HUES64 (cell line): ENCODE measurements around the gene BANP.
"Not testable (repeated sequence)": the region's sequence is repeated elsewhere in the genome, so short reads cannot be mapped to it uniquely, and the experiment has no call there.

Source experiments
- H3K27ac ChIP-seq: 2 replicates; pipeline ENCODE4 v1.7.0; 2013; ENCODE audit warnings: low read depth, low read length, inconsistent platforms
- H3K27me3 ChIP-seq: 2 replicates; pipeline ENCODE4 v1.6.1; 2013; ENCODE audit warnings: mild to moderate bottlenecking, low read length; ENCODE audit not compliant: insufficient read depth
- H3K36me3 ChIP-seq: 2 replicates; pipeline ENCODE4 v1.6.1; 2013; ENCODE audit warnings: mild to moderate bottlenecking, low read length; ENCODE audit not compliant: insufficient read depth
- H3K4me1 ChIP-seq: 2 replicates; pipeline ENCODE4 v1.6.1; 2013; ENCODE audit warnings: mild to moderate bottlenecking, low read length, moderate library complexity; ENCODE audit not compliant: insufficient read depth
- H3K4me3 ChIP-seq: 2 replicates; pipeline ENCODE4 v1.5.1; 2013; ENCODE audit warnings: mild to moderate bottlenecking, low read length, moderate library complexity
- H3K9ac ChIP-seq: 2 replicates; pipeline ENCODE4 v1.6.1; 2013; ENCODE audit warnings: mild to moderate bottlenecking, low read depth, low read length
- H3K9me3 ChIP-seq: 2 replicates; pipeline ENCODE4 v1.6.1; 2013; ENCODE audit warnings: low read depth, low read length; ENCODE audit not compliant: insufficient read depth
- WGBS: fragments of 150-250, 120-280 bp; methylation state at CpG from one replicate; pipeline ENCODE4 v1.1.7; 2013; ENCODE audit warnings: missing lambda C conversion rate; 5-methylcytosine and 5-hydroxymethylcytosine counted together

BANP gene

DNA sequence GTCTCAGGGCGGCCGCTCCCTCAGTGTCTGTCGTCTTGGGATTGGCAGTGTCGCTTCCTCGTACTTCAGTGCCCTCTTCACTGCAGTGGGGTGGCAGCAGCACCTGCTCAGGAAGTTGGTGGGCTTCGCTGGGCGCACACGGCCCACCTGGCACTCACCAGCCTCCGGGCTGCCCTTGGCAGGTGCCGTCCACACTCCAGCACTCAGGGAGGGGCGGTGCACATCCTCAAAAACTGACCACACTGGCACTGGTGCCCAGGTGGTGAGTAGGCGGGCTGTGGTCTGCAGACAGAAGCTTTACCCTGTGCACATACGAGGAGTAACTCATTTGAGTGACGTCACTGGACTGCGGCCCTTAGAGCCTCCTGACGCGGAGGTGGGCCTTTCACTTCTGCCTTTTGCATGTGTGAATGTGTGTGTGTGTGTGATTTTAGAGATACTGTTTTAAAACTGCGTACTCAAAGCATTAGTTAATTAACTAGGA lies 94.6 kb downstream of the BANP start:
- WGBS: 96% methylated on average over 18 of the region's 18 CpGs
- H3K27ac ChIP-seq: no peak overlapping the region
- no peak overlapping the region for H3K9ac ChIP-seq
- no peaks in the 10 kb centered on the region for H3K9me3 ChIP-seq
- H3K27me3 ChIP-seq: no peaks in the 10 kb centered on the region
- peaks cover 21% of the 10 kb centered on the region for H3K36me3 ChIP-seq
- no peak overlapping the region for H3K4me3 ChIP-seq
- no peaks in the 10 kb centered on the region for H3K4me1 ChIP-seq

DNA sequence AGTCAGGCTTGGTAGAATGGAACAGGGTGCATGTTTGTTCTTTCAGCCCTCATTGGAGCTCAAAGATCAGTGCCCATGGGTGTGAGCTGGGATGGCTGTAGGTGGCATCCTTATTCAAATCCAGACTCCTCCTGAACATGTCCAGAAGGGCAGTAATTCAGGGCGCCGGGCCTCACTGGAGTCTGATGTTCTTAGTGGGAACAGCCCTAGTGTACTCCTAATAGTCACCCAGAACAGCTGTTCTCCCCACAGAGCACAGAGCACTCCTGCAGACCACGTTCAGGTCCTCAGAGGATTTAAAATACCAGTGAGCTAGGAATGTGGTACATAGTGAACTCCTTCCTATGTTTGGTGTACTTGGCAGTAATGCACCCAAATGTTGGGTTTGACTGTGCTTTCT lies 96.2 kb downstream of the BANP start:
- no peak overlapping the region for H3K4me3 ChIP-seq
- no peak overlapping the region for H3K27ac ChIP-seq
- WGBS: 91% methylated on average over 3 of the region's 3 CpGs
- peaks cover 32% of the 10 kb centered on the region for H3K36me3 ChIP-seq
- H3K9ac ChIP-seq: no peak overlapping the region
- no peaks in the 10 kb centered on the region for H3K4me1 ChIP-seq
- H3K9me3 ChIP-seq: no peaks in the 10 kb centered on the region
- H3K27me3 ChIP-seq: no peaks in the 10 kb centered on the region

DNA sequence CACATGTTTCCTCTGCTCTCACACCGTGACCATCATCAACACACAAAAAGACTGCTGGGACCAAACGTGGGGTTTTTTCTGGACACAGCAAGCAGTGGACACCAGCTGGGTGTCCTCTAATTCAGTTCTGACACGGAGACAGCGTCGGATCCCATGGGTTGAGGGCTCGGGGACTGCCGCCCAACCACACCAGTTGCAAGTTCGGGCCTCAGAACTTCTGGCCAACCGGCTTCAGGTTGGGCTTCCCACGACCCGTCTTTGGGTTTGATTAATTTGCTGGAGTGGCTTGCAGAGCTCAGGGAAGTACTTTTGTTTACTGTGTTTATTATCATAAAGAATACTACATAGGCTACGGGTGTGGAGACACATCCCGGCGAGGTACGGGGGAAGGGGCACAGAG lies 97.8 kb downstream of the BANP start:
- Histone ChIP-seq H3K27ac (no peak overlapping the region), H3K27me3 (no peaks in the 10 kb centered on the region), H3K36me3 (peaks cover 38% of the 10 kb centered on the region), H3K9me3 (no peaks in the 10 kb centered on the region), H3K4me3 (no peak overlapping the region), H3K4me1 (no peaks in the 10 kb centered on the region), H3K9ac (no peak overlapping the region)
- 93% methylated on average over 15 of the region's 15 CpGs for WGBS

DNA sequence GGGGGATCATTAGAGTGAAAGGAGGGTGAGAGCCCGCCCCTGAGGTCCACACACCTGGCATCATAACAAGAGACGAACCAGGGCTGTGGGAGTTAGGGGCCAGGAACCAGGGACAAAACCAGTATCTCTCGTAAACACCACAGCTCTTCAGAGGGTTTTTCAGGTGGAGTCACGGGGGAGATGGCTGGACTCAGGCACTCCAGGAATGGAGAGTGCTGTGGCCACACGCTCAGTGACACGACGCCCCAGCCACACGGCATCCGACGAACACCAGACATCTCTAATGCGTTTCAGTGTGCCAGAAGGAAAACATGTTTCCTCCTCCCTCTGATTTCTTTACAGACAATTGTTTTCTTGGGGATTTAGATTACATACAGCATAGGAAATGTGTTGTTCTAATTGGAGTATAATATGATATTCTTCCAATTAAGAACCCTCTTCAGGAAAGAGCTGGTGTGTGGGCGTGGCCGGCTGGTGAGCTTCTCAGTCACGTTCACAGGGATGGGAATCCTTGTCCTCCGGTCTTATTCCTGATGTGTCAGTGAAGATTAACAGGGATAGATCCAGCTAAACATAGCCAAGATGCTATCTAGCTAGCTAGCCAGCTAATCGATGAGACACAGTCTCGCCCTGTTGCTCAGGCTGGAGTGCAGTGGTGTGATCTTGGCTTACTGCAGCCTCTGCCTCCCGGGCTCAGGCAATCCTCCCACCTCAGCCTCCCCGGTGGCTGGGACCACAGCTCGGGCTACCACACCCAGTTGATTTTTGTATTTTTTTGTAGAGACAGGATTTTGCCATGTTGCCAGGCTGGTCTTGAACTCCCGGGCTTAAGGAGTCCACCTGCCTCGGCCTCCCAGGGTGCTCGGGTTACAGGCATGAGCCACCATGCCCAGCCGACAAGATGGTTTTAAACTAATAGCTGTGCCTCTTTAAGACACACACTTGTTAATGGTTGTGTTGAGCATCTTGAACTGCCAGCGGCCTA lies 98.6 kb downstream of the BANP start:
- H3K9ac ChIP-seq: no peak overlapping the region
- no peak overlapping the region for H3K4me3 ChIP-seq
- H3K27ac ChIP-seq: no peak overlapping the region
- peaks cover 38% of the 10 kb centered on the region for H3K36me3 ChIP-seq
- 93% methylated on average over 25 of the region's 25 CpGs for WGBS
- H3K27me3 ChIP-seq: no peaks in the 10 kb centered on the region
- H3K9me3 ChIP-seq: no peaks in the 10 kb centered on the region
- no peaks in the 10 kb centered on the region for H3K4me1 ChIP-seq

DNA sequence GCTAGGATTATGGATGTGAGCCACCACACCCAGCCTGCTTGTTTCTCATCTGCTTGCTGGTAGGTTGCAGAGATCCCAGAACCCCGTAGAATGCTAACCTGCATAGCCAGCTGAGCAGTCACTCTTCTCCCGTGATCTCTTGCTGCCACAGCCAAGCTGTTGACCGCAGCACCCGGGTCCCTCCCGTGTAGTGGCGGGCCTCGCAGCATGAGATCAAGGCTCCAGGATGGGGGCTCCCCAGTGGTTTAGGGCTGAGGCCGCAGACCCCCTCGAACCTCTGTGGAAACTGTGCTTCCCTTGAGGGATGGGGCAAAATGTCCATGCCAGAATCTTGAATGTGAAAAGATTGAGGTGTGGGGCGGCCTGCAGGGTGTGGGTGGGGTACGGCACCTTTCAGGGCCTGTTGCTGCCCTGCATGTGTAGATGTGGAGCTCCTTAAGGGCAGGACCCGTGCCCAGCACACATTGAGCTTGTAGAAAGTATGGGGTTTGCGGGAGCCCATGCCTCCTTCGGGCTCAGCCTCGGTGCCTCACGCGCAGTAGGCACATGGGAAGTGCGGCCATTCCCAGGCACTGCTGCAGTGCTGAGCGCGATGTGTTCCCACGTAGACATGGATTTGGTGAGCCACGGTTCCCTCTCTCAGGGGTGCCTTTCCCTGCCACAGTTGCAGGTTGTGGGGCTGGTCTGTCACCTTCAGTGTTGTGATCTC lies 99.9 kb downstream of the BANP start:
- Histone ChIP-seq H3K27me3 (no peaks in the 10 kb centered on the region), H3K27ac (no peak overlapping the region), H3K36me3 (peaks cover 41% of the 10 kb centered on the region), H3K4me1 (no peaks in the 10 kb centered on the region), H3K9me3 (no peaks in the 10 kb centered on the region), H3K9ac (no peak overlapping the region), H3K4me3 (no peak overlapping the region)
- WGBS: 95% methylated on average over 22 of the region's 22 CpGs

DNA sequence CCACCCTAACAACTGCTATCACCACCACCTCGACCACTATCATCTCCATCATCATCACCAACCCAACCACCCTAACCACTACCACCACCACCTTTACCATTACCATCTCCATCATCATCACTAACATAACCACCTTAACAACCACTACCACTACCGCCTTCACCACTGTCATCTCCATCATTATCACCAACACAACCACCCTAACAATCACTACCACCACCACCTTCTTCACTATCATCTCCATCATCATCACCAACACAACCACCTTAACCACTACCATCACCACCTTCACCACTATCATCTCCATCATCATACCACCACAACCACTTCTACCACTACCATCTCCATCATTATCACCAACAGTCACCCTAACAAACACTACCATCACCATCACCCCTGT lies 101.4 kb downstream of the BANP start:
- H3K27me3 ChIP-seq: no peaks in the 10 kb centered on the region
- H3K9ac ChIP-seq: no peak overlapping the region
- H3K4me1 ChIP-seq: no peaks in the 10 kb centered on the region
- H3K9me3 ChIP-seq: no peaks in the 10 kb centered on the region
- H3K27ac ChIP-seq: no peak overlapping the region
- H3K4me3 ChIP-seq: no peak overlapping the region
- H3K36me3 ChIP-seq: peaks cover 41% of the 10 kb centered on the region
- 64% methylated on average over 2 of the region's 2 CpGs for WGBS

DNA sequence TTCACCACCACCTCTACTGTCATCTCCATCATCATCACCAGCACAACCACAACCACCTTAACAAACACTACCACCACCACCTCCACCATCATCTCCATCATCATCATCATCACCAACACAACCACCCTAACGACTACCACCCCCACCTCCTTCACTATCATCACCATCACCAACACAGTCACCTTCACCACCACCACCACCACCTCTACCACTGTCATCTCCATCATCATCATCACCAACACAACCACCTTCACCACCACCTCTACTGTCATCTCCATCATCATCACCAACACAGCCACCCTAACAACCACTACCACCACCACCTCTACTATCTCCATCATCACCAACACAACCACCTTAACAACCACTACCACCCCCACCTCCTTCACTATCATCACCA lies 102.2 kb downstream of the BANP start:
- H3K27me3 ChIP-seq, H3K27ac ChIP-seq, H3K4me3 ChIP-seq, H3K9me3 ChIP-seq, H3K9ac ChIP-seq, H3K4me1 ChIP-seq: not testable (repeated sequence)
- WGBS: 83% methylated on average over 1 of the region's 1 CpG
- H3K36me3 ChIP-seq: peaks cover 39% of the 10 kb centered on the region

DNA sequence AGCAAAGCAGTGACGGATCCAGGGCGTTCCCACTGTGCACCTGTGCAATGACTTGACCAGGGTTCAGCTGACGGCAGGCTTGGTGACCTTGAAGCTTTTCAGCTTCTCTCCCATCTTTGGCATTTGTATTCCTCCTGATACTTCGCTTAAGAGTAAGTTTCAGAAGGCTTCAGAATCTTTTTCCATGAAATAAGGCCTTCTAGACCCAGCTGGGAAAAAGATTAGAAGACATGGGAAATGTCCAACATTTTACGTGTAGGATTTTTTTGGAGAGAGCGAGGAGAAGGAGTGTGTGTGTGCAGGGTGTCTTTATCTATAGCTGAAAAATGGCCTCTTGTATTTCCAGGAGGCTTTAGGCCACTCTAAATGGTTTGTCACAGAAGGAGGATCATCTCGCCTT lies 104.1 kb downstream of the BANP start:
- Histone ChIP-seq H3K36me3 (peaks cover 32% of the 10 kb centered on the region), H3K27ac (no peak overlapping the region), H3K27me3 (no peaks in the 10 kb centered on the region), H3K4me3 (no peak overlapping the region), H3K9ac (no peak overlapping the region), H3K9me3 (no peaks in the 10 kb centered on the region), H3K4me1 (no peaks in the 10 kb centered on the region)
- WGBS: 93% methylated on average over 7 of the region's 7 CpGs

DNA sequence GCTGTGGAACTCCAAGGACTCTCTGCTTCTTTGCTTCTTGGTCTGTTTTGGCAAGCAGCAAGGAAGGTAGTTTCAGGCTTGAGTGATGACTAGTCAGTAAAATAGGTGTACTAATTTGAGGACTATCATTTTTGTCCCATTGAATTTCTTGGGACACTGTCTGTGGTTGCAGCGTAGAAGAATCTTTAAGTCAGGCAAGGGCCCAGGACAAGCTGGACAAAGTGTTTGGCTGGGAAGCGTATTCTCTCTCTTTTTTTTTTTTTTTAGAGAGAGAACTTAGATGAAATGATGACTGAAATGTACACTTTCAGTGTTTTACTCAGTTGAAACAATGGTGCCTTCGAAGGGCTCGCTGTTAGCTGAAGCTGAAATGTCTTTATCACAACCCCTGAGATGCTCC lies 105.0 kb downstream of the BANP start:
- no peaks in the 10 kb centered on the region for H3K9me3 ChIP-seq
- WGBS: 83% methylated on average over 4 of the region's 4 CpGs
- H3K27me3 ChIP-seq: no peaks in the 10 kb centered on the region
- H3K27ac ChIP-seq: no peak overlapping the region
- H3K9ac ChIP-seq: no peak overlapping the region
- H3K4me1 ChIP-seq: no peaks in the 10 kb centered on the region
- no peak overlapping the region for H3K4me3 ChIP-seq
- H3K36me3 ChIP-seq: peaks cover 29% of the 10 kb centered on the region

DNA sequence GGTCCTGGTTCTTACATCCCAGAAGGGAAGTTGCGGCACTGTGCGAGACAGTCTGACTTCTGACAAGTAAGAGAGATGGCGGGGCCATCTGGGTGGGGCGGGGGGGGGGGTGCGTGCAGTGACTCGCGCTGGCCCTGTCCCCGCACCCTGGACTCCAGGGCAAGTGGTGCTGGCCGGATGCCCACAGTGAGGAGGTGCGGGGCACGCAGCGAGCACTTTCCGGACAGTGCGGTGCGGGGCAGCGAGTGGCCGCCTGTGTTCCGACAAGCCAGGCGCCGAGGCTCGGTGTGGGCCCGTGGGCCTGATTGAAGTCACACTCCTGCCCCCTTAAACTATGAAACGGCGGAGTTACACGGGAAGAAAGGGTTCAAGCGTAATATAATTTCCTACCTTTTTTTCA lies 106.4 kb downstream of the BANP start:
- H3K9ac ChIP-seq: no peak overlapping the region
- peaks cover 18% of the 10 kb centered on the region for H3K36me3 ChIP-seq
- H3K27ac ChIP-seq: no peak overlapping the region
- no peaks in the 10 kb centered on the region for H3K9me3 ChIP-seq
- H3K4me1 ChIP-seq: no peaks in the 10 kb centered on the region
- WGBS: 97% methylated on average over 26 of the region's 26 CpGs
- no peak overlapping the region for H3K4me3 ChIP-seq
- H3K27me3 ChIP-seq: no peaks in the 10 kb centered on the region

DNA sequence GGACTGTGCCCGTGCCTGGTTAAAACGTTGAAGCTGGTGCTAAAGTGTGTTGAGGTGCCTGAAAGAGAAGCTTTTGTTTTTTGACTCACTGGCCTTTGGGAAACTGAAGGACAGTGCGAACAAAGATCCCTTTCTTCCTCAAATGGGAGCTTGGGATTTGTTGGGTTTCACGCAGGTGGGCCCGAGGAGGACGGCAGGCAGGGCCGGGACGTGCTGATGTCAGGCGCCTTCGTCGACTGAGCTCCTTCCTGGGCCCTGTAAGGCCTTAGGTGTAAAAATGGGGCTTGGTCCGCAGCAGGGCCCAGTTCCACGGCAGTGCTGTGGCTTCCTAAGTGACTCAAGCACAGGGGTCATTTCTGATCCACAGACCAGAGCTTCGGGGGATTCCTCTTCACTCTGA lies 106.9 kb downstream of the BANP start:
- Histone ChIP-seq H3K27me3 (no peaks in the 10 kb centered on the region), H3K9ac (no peak overlapping the region), H3K36me3 (peaks cover 15% of the 10 kb centered on the region), H3K27ac (no peak overlapping the region), H3K9me3 (no peaks in the 10 kb centered on the region), H3K4me1 (no peaks in the 10 kb centered on the region), H3K4me3 (no peak overlapping the region)
- 91% methylated on average over 14 of the region's 14 CpGs for WGBS
